ENCODE results near the gene MARK2.

GRCh38 chr11:63813035-63813562, 25.8 kb upstream of the MARK2 start, which contains the start of gene SPINDOC:
- TF ChIP-seq EP300 (IDR thresholded peaks at IDR 0.05) (no peak), CTCF (IDR thresholded peaks at IDR 0.05) (no peak), POLR2A (IDR thresholded peaks at IDR 0.05) (no peak), POLR2AphosphoS5 (IDR thresholded peaks at IDR 0.05) (peak in 2 of 4 donors; percentile 54 to 66)

Data from sigmoid colon (tissue), 4 donors.